Ammon's horn (tissue), 1 donor: ENCODE measurements around the gene SUGCT.
"Not testable (repeated sequence)": the region's sequence is repeated elsewhere in the genome, so short reads cannot be mapped to it uniquely, and the experiment has no call there.

Experiments
- DNase-seq: peaks from one replicate; pipeline ENCODE4 v3.0.0-alpha.2; 2016; ENCODE audit warnings: low spot score

SUGCT gene

GRCh38 chr7:40202851-40203250 lies 68.0 kb downstream of the SUGCT start:
- DNase-seq = no peak

- no peak for DNase-seq
Observed at GRCh38 chr7:40204581-40204980, 69.8 kb downstream of the SUGCT start.

GRCh38 chr7:40205992-40206391 lies 71.2 kb downstream of the SUGCT start:
- DNase-seq = no peak

- DNase-seq = no peak
Observed at GRCh38 chr7:40211276-40212003, 76.6 kb downstream of the SUGCT start.

GRCh38 chr7:40213291-40213690 lies 78.5 kb downstream of the SUGCT start:
- no peak for DNase-seq

- DNase-seq = no peak
Observed at GRCh38 chr7:40213856-40214255, 79.1 kb downstream of the SUGCT start.

GRCh38 chr7:40218612-40219011 lies 83.8 kb downstream of the SUGCT start:
- DNase-seq = not testable (repeated sequence)

GRCh38 chr7:40219917-40220316 lies 85.1 kb downstream of the SUGCT start:
- DNase-seq = no peak

GRCh38 chr7:40220421-40220911 lies 85.7 kb downstream of the SUGCT start:
- DNase-seq = no peak

GRCh38 chr7:40221836-40222235 lies 87.0 kb downstream of the SUGCT start:
- peak; percentile 7 for DNase-seq

GRCh38 chr7:40223451-40224127 lies 88.8 kb downstream of the SUGCT start:
- DNase-seq = no peak

GRCh38 chr7:40230101-40230500 lies 95.3 kb downstream of the SUGCT start:
- no peak for DNase-seq

- no peak for DNase-seq
Observed at GRCh38 chr7:40231796-40232195, 97.0 kb downstream of the SUGCT start.

- peak; percentile 81 for DNase-seq
Observed at GRCh38 chr7:40232242-40232893, 97.6 kb downstream of the SUGCT start.

GRCh38 chr7:40234046-40234445 lies 99.2 kb downstream of the SUGCT start:
- DNase-seq = no peak

- no peak for DNase-seq
Observed at GRCh38 chr7:40234666-40235065, 99.9 kb downstream of the SUGCT start.

- no peak for DNase-seq
Observed at GRCh38 chr7:40237731-40238130, 102.9 kb downstream of the SUGCT start.

GRCh38 chr7:40239755-40240303 lies 105.0 kb downstream of the SUGCT start:
- DNase-seq = no peak

- DNase-seq = no peak
Observed at GRCh38 chr7:40243076-40243475, 108.3 kb downstream of the SUGCT start.

- no peak for DNase-seq
Observed at GRCh38 chr7:40244226-40244625, 109.4 kb downstream of the SUGCT start.

- no peak for DNase-seq
Observed at GRCh38 chr7:40248681-40249080, 113.9 kb downstream of the SUGCT start.

GRCh38 chr7:40253444-40253843 lies 118.6 kb downstream of the SUGCT start:
- DNase-seq = not testable (repeated sequence)
